HCT116 (cell line): ENCODE data around the gene GTF2A1.

ENCODE experiments used
- CBX3 ChIP-seq: IDR thresholded peaks from 2 replicates; pipeline ENCODE4 v1.6.1; 2012; ENCODE audit warnings: low read depth
- EZH2 ChIP-seq: fragments of 200-600 bp; sonication (generic); IDR thresholded peaks from 2 replicates; pipeline ENCODE4 v1.6.1; 2017; ENCODE audit warnings: antibody characterized with exemption, mixed run types
- POLR2A ChIP-seq: IDR thresholded peaks from 2 replicates; pipeline ENCODE4 v1.7.0; 2011; ENCODE audit warnings: borderline replicate concordance; ENCODE audit not compliant: insufficient read depth, insufficient read length; ENCODE audit errors: extremely low read depth
- POLR2AphosphoS5 ChIP-seq: IDR thresholded peaks from 2 replicates; pipeline ENCODE4 v1.6.1; 2011; ENCODE audit warnings: mild to moderate bottlenecking, low read depth, low read length, moderate library complexity
- RAD21 ChIP-seq: IDR thresholded peaks from 2 replicates; pipeline ENCODE4 v1.6.1; 2012; ENCODE audit warnings: low read depth, mild to moderate bottlenecking
- SIN3A ChIP-seq: IDR thresholded peaks from 2 replicates; pipeline ENCODE4 v1.6.1; 2012; ENCODE audit warnings: low read depth
- YY1 ChIP-seq: IDR thresholded peaks from 2 replicates; pipeline ENCODE4 v1.6.1; 2011; ENCODE audit warnings: low read length, low read depth, moderate library complexity, mild to moderate bottlenecking; ENCODE audit not compliant: insufficient replicate concordance; ENCODE audit errors: extremely low read depth
- ZFX ChIP-seq: fragments of 450-650 bp; IDR thresholded peaks from 2 replicates; pipeline ENCODE4 v1.6.1; 2017
- TF ChIP-seq, protein P1 (sequence below), 3 experiments: fragments of 200-600 bp in 1 of 3; sonication (generic) in 1 of 3; IDR thresholded peaks in 2 of 3; conservative IDR thresholded peaks in 1 of 3; 2 replicates each; pipeline ENCODE4 v1.5.1; 2012 to 2017; ENCODE audit warnings: low read depth in 2 of 3, low read length in 2 of 3, antibody characterized with exemption in 1 of 3, borderline replicate concordance in 1 of 3, control low read depth in 1 of 3, mild to moderate bottlenecking in 1 of 3, mixed read lengths in 1 of 3, mixed run types in 1 of 3, moderate library complexity in 1 of 3; ENCODE audit not compliant: insufficient read depth in 1 of 3
- TF ChIP-seq, protein P2 (sequence below): IDR thresholded peaks from 2 replicates; pipeline ENCODE4 v1.6.1; 2012
- TF ChIP-seq, protein P3 (sequence below): IDR thresholded peaks from 2 replicates; pipeline ENCODE4 v1.6.1; 2012; ENCODE audit warnings: low read depth
- TF ChIP-seq, protein P4 (sequence below): IDR thresholded peaks from 2 replicates; pipeline ENCODE4 v1.6.1; 2011; ENCODE audit warnings: mild to moderate bottlenecking, low read length, moderate library complexity; ENCODE audit not compliant: insufficient replicate concordance; ENCODE audit errors: extremely low read depth

DNA sequence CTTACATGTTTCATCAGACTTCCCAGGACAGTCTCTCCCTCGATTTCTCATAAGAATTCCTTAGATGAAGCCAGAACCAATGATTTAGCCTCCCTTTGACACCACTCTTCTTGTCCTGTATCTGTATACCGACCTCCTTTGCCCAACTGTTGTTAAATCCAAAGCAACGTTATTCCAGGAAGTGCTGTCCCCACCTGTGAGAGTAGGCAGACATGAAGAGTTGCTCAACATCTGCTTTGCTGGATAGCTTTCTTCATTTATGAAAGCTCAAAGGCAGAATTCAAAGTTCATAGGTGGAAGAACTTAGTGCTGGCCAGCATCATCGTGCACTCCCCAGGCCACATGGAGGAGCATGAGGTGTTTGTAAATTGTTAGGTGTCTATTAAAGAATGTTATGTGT, 55.6 kb downstream of the GTF2A1 start:
- TF ChIP-seq YY1 (no peak), RAD21 (no peak), POLR2A (no peak), POLR2AphosphoS5 (no peak), EZH2 (no peak), ZFX (no peak), SIN3A (no peak), CBX3 (no peak)
- TF ChIP-seq, protein P1, sequence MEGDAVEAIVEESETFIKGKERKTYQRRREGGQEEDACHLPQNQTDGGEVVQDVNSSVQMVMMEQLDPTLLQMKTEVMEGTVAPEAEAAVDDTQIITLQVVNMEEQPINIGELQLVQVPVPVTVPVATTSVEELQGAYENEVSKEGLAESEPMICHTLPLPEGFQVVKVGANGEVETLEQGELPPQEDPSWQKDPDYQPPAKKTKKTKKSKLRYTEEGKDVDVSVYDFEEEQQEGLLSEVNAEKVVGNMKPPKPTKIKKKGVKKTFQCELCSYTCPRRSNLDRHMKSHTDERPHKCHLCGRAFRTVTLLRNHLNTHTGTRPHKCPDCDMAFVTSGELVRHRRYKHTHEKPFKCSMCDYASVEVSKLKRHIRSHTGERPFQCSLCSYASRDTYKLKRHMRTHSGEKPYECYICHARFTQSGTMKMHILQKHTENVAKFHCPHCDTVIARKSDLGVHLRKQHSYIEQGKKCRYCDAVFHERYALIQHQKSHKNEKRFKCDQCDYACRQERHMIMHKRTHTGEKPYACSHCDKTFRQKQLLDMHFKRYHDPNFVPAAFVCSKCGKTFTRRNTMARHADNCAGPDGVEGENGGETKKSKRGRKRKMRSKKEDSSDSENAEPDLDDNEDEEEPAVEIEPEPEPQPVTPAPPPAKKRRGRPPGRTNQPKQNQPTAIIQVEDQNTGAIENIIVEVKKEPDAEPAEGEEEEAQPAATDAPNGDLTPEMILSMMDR (IDR thresholded peaks at IDR 0.05 in 2 of 3, conservative IDR thresholded peaks at IDR 0.05 in 1 of 3; ENCODE audit: borderline replicate concordance in 1 of 3, insufficient read depth in 1 of 3, low read depth in 2 of 3, low read length in 2 of 3), result no peak
- TF ChIP-seq, protein P2, sequence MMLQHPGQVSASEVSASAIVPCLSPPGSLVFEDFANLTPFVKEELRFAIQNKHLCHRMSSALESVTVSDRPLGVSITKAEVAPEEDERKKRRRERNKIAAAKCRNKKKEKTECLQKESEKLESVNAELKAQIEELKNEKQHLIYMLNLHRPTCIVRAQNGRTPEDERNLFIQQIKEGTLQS, result no peak
- TF ChIP-seq, protein P3, sequence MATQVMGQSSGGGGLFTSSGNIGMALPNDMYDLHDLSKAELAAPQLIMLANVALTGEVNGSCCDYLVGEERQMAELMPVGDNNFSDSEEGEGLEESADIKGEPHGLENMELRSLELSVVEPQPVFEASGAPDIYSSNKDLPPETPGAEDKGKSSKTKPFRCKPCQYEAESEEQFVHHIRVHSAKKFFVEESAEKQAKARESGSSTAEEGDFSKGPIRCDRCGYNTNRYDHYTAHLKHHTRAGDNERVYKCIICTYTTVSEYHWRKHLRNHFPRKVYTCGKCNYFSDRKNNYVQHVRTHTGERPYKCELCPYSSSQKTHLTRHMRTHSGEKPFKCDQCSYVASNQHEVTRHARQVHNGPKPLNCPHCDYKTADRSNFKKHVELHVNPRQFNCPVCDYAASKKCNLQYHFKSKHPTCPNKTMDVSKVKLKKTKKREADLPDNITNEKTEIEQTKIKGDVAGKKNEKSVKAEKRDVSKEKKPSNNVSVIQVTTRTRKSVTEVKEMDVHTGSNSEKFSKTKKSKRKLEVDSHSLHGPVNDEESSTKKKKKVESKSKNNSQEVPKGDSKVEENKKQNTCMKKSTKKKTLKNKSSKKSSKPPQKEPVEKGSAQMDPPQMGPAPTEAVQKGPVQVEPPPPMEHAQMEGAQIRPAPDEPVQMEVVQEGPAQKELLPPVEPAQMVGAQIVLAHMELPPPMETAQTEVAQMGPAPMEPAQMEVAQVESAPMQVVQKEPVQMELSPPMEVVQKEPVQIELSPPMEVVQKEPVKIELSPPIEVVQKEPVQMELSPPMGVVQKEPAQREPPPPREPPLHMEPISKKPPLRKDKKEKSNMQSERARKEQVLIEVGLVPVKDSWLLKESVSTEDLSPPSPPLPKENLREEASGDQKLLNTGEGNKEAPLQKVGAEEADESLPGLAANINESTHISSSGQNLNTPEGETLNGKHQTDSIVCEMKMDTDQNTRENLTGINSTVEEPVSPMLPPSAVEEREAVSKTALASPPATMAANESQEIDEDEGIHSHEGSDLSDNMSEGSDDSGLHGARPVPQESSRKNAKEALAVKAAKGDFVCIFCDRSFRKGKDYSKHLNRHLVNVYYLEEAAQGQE, result no peak
- TF ChIP-seq, protein P4, sequence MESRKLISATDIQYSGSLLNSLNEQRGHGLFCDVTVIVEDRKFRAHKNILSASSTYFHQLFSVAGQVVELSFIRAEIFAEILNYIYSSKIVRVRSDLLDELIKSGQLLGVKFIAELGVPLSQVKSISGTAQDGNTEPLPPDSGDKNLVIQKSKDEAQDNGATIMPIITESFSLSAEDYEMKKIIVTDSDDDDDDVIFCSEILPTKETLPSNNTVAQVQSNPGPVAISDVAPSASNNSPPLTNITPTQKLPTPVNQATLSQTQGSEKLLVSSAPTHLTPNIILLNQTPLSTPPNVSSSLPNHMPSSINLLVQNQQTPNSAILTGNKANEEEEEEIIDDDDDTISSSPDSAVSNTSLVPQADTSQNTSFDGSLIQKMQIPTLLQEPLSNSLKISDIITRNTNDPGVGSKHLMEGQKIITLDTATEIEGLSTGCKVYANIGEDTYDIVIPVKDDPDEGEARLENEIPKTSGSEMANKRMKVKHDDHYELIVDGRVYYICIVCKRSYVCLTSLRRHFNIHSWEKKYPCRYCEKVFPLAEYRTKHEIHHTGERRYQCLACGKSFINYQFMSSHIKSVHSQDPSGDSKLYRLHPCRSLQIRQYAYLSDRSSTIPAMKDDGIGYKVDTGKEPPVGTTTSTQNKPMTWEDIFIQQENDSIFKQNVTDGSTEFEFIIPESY, result no peak
